ENCODE results near the gene TIPRL.

DNA sequence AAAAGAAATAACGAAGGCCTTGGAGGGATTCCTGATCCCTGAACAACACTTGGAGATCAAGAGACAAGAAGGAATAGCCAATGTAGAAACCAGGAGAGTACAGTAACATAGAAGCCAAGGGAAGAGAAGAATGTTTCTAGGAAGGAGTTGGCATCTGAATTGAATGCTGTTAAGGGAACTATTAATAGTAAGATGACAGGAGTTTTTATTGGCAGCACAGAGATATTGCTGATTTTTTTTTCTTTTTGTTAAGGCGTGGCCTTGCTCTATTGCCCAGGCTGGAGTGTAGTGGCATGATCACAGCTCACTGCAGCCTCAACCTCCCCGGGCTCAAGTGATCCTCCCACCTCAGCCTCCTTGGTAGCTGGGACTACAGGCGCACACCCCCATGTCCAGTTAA, 37.4 kb downstream of the TIPRL start:
- TF ChIP-seq, protein P1, sequence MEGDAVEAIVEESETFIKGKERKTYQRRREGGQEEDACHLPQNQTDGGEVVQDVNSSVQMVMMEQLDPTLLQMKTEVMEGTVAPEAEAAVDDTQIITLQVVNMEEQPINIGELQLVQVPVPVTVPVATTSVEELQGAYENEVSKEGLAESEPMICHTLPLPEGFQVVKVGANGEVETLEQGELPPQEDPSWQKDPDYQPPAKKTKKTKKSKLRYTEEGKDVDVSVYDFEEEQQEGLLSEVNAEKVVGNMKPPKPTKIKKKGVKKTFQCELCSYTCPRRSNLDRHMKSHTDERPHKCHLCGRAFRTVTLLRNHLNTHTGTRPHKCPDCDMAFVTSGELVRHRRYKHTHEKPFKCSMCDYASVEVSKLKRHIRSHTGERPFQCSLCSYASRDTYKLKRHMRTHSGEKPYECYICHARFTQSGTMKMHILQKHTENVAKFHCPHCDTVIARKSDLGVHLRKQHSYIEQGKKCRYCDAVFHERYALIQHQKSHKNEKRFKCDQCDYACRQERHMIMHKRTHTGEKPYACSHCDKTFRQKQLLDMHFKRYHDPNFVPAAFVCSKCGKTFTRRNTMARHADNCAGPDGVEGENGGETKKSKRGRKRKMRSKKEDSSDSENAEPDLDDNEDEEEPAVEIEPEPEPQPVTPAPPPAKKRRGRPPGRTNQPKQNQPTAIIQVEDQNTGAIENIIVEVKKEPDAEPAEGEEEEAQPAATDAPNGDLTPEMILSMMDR (IDR thresholded peaks at IDR 0.05; ENCODE audit: low read depth, low read length, poor library complexity, severe bottlenecking) = no peak
- no peak for TF ChIP-seq EZH2phosphoT487 (IDR thresholded peaks at IDR 0.05; ENCODE audit: borderline replicate concordance, low read length)
